ENCODE data around the gene IARS2. TPM values are rescaled to one million over a fixed set of nuclear protein-coding genes. Genes with fewer than 3 reads are reported as not detected.

The IARS2 gene
- total and polyA plus RNA-seq, 2 experiments from 2014 or later = 55.2 to 85.8 TPM

- Histone ChIP-seq H4K20me1 (ENCODE audit: insufficient read depth, poor library complexity, severe bottlenecking) (no peaks in the 10 kb centered on the region), H3K9me3 (ENCODE audit: low read depth) (no peaks in the 10 kb centered on the region), H3K4me3 (no peak overlapping the region), H3K27me3 (no peaks in the 10 kb centered on the region), H3K79me2 (no peaks in the 10 kb centered on the region), H3K9me2 (replicated peaks; ENCODE audit: insufficient read depth) (no peaks in the 10 kb centered on the region), H3K4me2 (no peak overlapping the region), H2AFZ (no peak overlapping the region), H3K27ac (no peak overlapping the region), H3K36me3 (replicated peaks; ENCODE audit: insufficient read depth, low read depth) (no peaks in the 10 kb centered on the region), H3K4me1 (ENCODE audit: insufficient read depth) (no peaks in the 10 kb centered on the region)
- no peak for TF ChIP-seq EZH2phosphoT487 (IDR thresholded peaks at IDR 0.05; ENCODE audit: low read depth, severe bottlenecking, unreplicated experiment)
- TF ChIP-seq CTCF (IDR thresholded peaks at IDR 0.05; ENCODE audit: poor library complexity) = no peak
- no peak for TF ChIP-seq EZH2 (IDR thresholded peaks at IDR 0.05; ENCODE audit: borderline replicate concordance)
- DNase-seq (ENCODE audit: low spot score) = no peak
- WGBS (ENCODE audit: low lambda C conversion rate, missing lambda C conversion rate) = 99% methylated on average over 6 of the region's 6 CpGs
Measured at GRCh38 chr1:220062629-220063028, 31.3 kb upstream of the IARS2 start.

- Histone ChIP-seq H3K9me2 (replicated peaks; ENCODE audit: insufficient read depth) (no peaks in the 10 kb centered on the region), H3K79me2 (no peaks in the 10 kb centered on the region), H3K36me3 (replicated peaks; ENCODE audit: insufficient read depth, low read depth) (no peaks in the 10 kb centered on the region), H3K27ac (no peak overlapping the region), H4K20me1 (ENCODE audit: insufficient read depth, poor library complexity, severe bottlenecking) (no peaks in the 10 kb centered on the region), H3K4me3 (no peak overlapping the region), H3K27me3 (no peaks in the 10 kb centered on the region), H3K9me3 (ENCODE audit: low read depth) (no peaks in the 10 kb centered on the region), H3K4me1 (ENCODE audit: insufficient read depth) (no peaks in the 10 kb centered on the region), H3K4me2 (no peak overlapping the region), H2AFZ (no peak overlapping the region)
- DNase-seq (ENCODE audit: low spot score) = no peak
- WGBS (ENCODE audit: low lambda C conversion rate, missing lambda C conversion rate) = 100% methylated on average over 3 of the region's 3 CpGs
- TF ChIP-seq EZH2 (IDR thresholded peaks at IDR 0.05; ENCODE audit: borderline replicate concordance) (no peak), EZH2phosphoT487 (IDR thresholded peaks at IDR 0.05; ENCODE audit: low read depth, severe bottlenecking, unreplicated experiment) (no peak), CTCF (IDR thresholded peaks at IDR 0.05; ENCODE audit: poor library complexity) (no peak)
Measured at GRCh38 chr1:220067269-220068204, 26.4 kb upstream of the IARS2 start.

GRCh38 chr1:220076861-220077762 is 16.8 kb upstream of the IARS2 start:
- H3K4me3 ChIP-seq = no peak overlapping the region
- no peak overlapping the region for H2AFZ ChIP-seq
- peaks cover 11% of the 10 kb centered on the region for H3K79me2 ChIP-seq
- TF ChIP-seq EZH2 (IDR thresholded peaks at IDR 0.05; ENCODE audit: borderline replicate concordance) (no peak), CTCF (IDR thresholded peaks at IDR 0.05; ENCODE audit: poor library complexity) (no peak), EZH2phosphoT487 (IDR thresholded peaks at IDR 0.05; ENCODE audit: low read depth, severe bottlenecking, unreplicated experiment) (no peak)
- no peaks in the 10 kb centered on the region for H4K20me1 ChIP-seq (ENCODE audit: insufficient read depth, poor library complexity, severe bottlenecking)
- no peaks in the 10 kb centered on the region for H3K4me1 ChIP-seq (ENCODE audit: insufficient read depth)
- 98% methylated on average over 4 of the region's 4 CpGs for WGBS (ENCODE audit: low lambda C conversion rate, missing lambda C conversion rate)
- H3K27me3 ChIP-seq = no peaks in the 10 kb centered on the region
- no peak for DNase-seq (ENCODE audit: low spot score)
- H3K9me2 ChIP-seq (replicated peaks; ENCODE audit: insufficient read depth) = no peaks in the 10 kb centered on the region
- no peak overlapping the region for H3K27ac ChIP-seq
- no peaks in the 10 kb centered on the region for H3K36me3 ChIP-seq (replicated peaks; ENCODE audit: insufficient read depth, low read depth)
- no peaks in the 10 kb centered on the region for H3K9me3 ChIP-seq (ENCODE audit: low read depth)
- no peak overlapping the region for H3K4me2 ChIP-seq

All from hepatocyte (in vitro differentiated cells).